ENCODE data around the gene ZNF169.
"Not testable (repeated sequence)": the region's sequence is repeated elsewhere in the genome, so short reads cannot be mapped to it uniquely, and the experiment has no call there.

DNA sequence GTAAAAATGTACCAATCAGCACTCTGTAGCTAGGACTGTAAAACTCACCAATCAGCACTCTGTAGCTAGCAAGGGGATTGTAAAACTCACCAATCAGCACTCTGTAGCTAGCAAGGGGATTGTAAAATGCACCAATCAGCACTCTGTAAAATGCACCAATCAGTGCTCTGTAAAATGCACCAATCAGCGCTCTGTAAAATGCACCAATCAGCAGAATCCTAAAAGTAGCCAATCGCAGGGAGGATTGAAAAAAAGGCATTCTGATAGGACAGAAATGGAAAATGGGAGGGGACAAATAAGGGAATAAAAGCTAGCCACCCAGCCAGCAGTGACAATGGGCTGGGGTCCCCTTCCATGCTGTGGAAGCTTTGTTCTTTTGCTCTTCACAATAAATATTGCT, 33.7 kb upstream of the ZNF169 start:
- not testable (repeated sequence) for TF ChIP-seq POLR2AphosphoS5, POLR2A, EP300 (IDR thresholded peaks at IDR 0.05)
- TF ChIP-seq, protein P1, sequence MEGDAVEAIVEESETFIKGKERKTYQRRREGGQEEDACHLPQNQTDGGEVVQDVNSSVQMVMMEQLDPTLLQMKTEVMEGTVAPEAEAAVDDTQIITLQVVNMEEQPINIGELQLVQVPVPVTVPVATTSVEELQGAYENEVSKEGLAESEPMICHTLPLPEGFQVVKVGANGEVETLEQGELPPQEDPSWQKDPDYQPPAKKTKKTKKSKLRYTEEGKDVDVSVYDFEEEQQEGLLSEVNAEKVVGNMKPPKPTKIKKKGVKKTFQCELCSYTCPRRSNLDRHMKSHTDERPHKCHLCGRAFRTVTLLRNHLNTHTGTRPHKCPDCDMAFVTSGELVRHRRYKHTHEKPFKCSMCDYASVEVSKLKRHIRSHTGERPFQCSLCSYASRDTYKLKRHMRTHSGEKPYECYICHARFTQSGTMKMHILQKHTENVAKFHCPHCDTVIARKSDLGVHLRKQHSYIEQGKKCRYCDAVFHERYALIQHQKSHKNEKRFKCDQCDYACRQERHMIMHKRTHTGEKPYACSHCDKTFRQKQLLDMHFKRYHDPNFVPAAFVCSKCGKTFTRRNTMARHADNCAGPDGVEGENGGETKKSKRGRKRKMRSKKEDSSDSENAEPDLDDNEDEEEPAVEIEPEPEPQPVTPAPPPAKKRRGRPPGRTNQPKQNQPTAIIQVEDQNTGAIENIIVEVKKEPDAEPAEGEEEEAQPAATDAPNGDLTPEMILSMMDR (IDR thresholded peaks at IDR 0.05) = not testable (repeated sequence)

Data from sigmoid colon (tissue), 4 donors.